ENCODE results near the gene PWP1.

PWP1 gene

DNA sequence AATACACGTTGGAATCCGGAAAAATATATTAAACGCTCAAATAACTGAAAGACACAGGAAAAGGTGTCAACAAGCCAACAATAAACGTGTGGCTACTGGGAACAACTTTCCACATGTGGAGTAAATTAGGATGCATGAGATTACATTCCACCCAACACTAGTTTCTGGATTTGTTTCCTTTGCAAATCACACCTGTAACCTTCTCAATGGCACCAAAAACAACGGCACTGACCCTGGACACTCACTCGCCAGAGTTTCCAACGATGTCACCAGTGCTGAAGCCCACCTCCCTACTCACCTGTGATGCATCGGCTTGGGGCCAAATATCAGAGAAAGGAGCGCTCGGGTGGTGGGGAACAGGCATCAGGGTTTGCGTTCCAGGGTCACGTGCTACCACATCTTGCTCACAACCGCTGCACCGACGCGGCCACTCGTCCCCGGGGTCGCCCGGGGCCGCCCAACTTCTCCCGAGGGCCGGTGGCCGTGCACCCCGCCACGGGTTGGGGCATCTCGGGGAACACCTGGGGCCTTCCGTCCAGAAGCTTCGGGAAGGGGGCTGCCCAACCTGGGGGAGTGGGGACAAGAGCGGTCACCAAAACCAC lies 74.7 kb downstream of the PWP1 start:
- Histone ChIP-seq H3K9ac (ENCODE audit: low read length) (peak overlapping the region; percentile 84), H3K27me3 (replicated peaks; ENCODE audit: insufficient read depth, low read length) (no peaks in the 10 kb centered on the region), H3K79me2 (ENCODE audit: low read length) (peaks cover 44% of the 10 kb centered on the region), H3F3A (ENCODE audit: insufficient read depth, low read length) (peaks cover 9% of the 10 kb centered on the region), H3K9me3 (replicated peaks; ENCODE audit: insufficient read depth, low read length) (no peaks in the 10 kb centered on the region), H2AFZ (ENCODE audit: low read length) (peak overlapping the region; percentile 14; the same call in 1 of the 2 replicates), H4K20me1 (ENCODE audit: insufficient read depth, low read length) (no peaks in the 10 kb centered on the region), H3K9me2 (replicated peaks; ENCODE audit: insufficient read depth, low read length) (no peaks in the 10 kb centered on the region), H3K36me3 (replicated peaks; ENCODE audit: insufficient read depth, low read length) (peaks cover 6% of the 10 kb centered on the region; the same call in 1 of the 2 replicates), H3K4me1 (ENCODE audit: low read length) (peaks cover 14% of the 10 kb centered on the region), H3K27ac (ENCODE audit: low read length) (peak overlapping the region; percentile 41; the same call in 1 of the 2 replicates), H3K4me2 (ENCODE audit: low read depth, low read length) (peak overlapping the region; percentile 93), H3K4me3 (ENCODE audit: low read length) (peak overlapping the region; percentile 71)
- peak; percentile 33 for DNase-seq
- no peak for TF ChIP-seq EZH2 (optimal IDR thresholded peaks at IDR 0.05; ENCODE audit: low read depth, low read length)
- no peak for TF ChIP-seq CTCF (IDR thresholded peaks at IDR 0.05; ENCODE audit: low read length)
- TF ChIP-seq EZH2phosphoT487 (IDR thresholded peaks at IDR 0.05; ENCODE audit: low read length), result no peak

DNA sequence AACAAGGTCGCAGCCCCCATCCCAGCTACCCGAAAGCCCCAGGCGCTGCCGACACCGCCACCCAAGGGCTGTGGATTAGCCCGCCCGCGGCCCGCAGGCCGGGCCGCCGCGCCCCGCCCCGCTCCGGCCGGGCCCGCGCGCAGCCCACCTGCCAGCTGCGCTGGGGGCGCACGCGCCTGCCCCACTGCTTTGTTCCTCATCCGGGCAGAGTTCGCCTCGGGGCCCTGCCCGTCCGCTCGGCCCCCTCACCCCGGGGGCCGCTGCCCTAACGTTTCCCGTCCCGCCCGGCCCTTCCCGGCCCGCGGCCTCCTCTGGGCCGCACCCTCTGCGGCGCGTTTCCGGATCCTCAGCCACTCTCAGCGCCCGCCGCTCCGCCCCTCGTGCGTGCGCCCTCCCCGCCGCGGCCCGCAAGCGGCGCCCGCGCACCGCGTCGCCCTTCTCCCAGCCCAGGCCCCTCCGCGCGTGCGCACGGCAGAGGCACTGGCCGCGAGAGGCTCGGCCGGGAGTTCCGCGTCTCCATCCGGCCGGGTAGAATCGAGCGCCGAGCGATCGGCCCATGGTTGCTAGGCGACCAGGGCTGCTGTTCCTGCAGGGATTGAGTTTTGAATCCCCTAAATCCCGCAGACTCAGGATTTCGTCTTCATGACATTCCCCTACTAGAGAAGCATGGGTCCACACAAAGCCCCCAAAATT lies 75.4 kb downstream of the PWP1 start, which contains the start of gene PRDM4:
TSS of gene PRDM4 (minus strand) at position 329 of the 693 bp plus-strand sequence. CDS start 622 bp downstream, outside the sequence.
- H3K9me2 ChIP-seq (replicated peaks; ENCODE audit: insufficient read depth, low read length), result no peaks in the 10 kb centered on the region
- peaks cover 14% of the 10 kb centered on the region for H3K4me1 ChIP-seq (ENCODE audit: low read length)
- H3K4me2 ChIP-seq (ENCODE audit: low read depth, low read length), result peak within 1 kb of the TSS; percentile 95
- H4K20me1 ChIP-seq (ENCODE audit: insufficient read depth, low read length), result no peaks in the 10 kb centered on the region
- peak; percentile 95 for DNase-seq
- no peaks in the 10 kb centered on the region for H3K27me3 ChIP-seq (replicated peaks; ENCODE audit: insufficient read depth, low read length)
- no peaks in the 10 kb centered on the region for H3K9me3 ChIP-seq (replicated peaks; ENCODE audit: insufficient read depth, low read length)
- H3K36me3 ChIP-seq (replicated peaks; ENCODE audit: insufficient read depth, low read length), result 0 out of 2 replicates have a peak, but pooled peaks cover 6% of the 10 kb centered on the region
- H3K79me2 ChIP-seq (ENCODE audit: low read length), result peaks cover 44% of the 10 kb centered on the region
- peak within 1 kb of the TSS; percentile 41; the same call in 1 of the 2 replicates for H3K27ac ChIP-seq (ENCODE audit: low read length)
- TF ChIP-seq EZH2 (optimal IDR thresholded peaks at IDR 0.05; ENCODE audit: low read depth, low read length) (no peak), EZH2phosphoT487 (IDR thresholded peaks at IDR 0.05; ENCODE audit: low read length) (no peak), CTCF (IDR thresholded peaks at IDR 0.05; ENCODE audit: low read length) (peak; percentile 52)
- H3F3A ChIP-seq (ENCODE audit: insufficient read depth, low read length), result peaks cover 9% of the 10 kb centered on the region
- H3K9ac ChIP-seq (ENCODE audit: low read length), result peak within 1 kb of the TSS; percentile 84
- peak within 1 kb of the TSS; percentile 71 for H3K4me3 ChIP-seq (ENCODE audit: low read length)
- peak within 1 kb of the TSS; percentile 99 for H2AFZ ChIP-seq (ENCODE audit: low read length)

GRCh38 chr12:107761502-107761904 lies 75.9 kb downstream of the PWP1 start:
- Histone ChIP-seq H3K4me1 (ENCODE audit: low read length) (peaks cover 14% of the 10 kb centered on the region), H3K79me2 (ENCODE audit: low read length) (peaks cover 41% of the 10 kb centered on the region), H3K27ac (ENCODE audit: low read length) (no peak overlapping the region), H3K9ac (ENCODE audit: low read length) (peak overlapping the region; percentile 50), H3K4me3 (ENCODE audit: low read length) (peak overlapping the region; percentile 70), H3F3A (ENCODE audit: insufficient read depth, low read length) (peaks cover 9% of the 10 kb centered on the region), H3K9me2 (replicated peaks; ENCODE audit: insufficient read depth, low read length) (no peaks in the 10 kb centered on the region), H4K20me1 (ENCODE audit: insufficient read depth, low read length) (no peaks in the 10 kb centered on the region), H3K4me2 (ENCODE audit: low read depth, low read length) (peak overlapping the region; percentile 95), H3K9me3 (replicated peaks; ENCODE audit: insufficient read depth, low read length) (no peaks in the 10 kb centered on the region), H2AFZ (ENCODE audit: low read length) (peak overlapping the region; percentile 99), H3K36me3 (replicated peaks; ENCODE audit: insufficient read depth, low read length) (0 out of 2 replicates have a peak, but pooled peaks cover 5% of the 10 kb centered on the region), H3K27me3 (replicated peaks; ENCODE audit: insufficient read depth, low read length) (no peaks in the 10 kb centered on the region)
- DNase-seq, result no peak
- no peak for TF ChIP-seq CTCF (IDR thresholded peaks at IDR 0.05; ENCODE audit: low read length)
- TF ChIP-seq EZH2 (optimal IDR thresholded peaks at IDR 0.05; ENCODE audit: low read depth, low read length), result no peak
- TF ChIP-seq EZH2phosphoT487 (IDR thresholded peaks at IDR 0.05; ENCODE audit: low read length), result no peak

All from MM.1S (cell line).